ENCODE results near the gene TMEM25. TPM values are rescaled to one million over a fixed set of nuclear protein-coding genes. Genes with fewer than 3 reads are reported as not detected.
A peak's percentile ranks its signal among the peaks of the same experiment; 100 is the strongest.
"Not testable (repeated sequence)": the region's sequence is repeated elsewhere in the genome, so short reads cannot be mapped to it uniquely, and the experiment has no call there.

TMEM25 gene
- 29.6 and 36.1 TPM in 2 replicates for total RNA-seq

DNA sequence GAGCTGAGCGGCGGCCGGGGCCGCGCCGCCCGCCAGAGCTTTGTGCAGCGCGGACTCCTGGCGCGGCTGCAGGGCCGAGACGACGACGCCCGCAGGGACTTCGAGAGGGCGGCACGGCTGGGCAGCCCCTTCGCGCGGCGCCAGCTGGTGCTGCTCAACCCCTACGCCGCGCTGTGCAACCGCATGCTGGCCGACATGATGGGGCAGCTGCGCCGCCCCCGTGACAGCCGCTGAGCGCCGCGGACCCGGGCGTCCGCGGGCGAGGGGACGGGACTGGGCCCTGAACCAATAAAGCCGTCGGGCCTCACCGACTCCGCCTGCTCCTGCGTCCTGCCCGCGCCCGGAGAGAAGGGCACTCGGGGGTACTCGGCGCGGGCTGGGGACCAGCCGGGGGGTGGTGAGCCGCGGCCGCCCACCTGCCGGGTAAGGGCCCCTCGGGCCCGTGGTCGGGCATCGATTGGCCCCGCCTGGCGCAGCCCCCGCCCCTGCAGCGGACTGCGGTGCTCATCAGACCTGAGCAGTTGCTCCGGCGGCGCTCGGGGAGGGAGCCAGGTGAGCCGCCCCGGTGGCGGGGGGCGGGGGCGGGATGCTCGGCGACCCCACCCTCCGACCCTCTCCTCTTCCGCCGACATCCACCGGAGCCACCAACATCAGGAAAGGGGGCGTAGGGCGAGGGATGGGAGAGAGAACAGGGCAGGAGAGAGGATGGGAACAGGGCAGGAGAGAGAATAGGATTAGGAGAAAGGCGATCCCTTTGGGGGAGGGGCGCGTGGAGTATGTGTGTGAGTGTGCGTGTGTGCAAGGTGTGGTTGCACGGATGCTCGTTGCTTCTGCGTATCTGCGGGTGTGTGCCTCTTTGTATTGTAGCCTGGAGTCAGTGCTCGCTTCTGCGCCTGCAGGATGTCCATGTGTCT lies at the start of gene TMEM25:
Gene TMEM25 (plus strand): TSS at position 510 of the 914 bp plus-strand sequence. CDS start 610 bp downstream, outside the sequence.
- DNase-seq: peak; percentile 67

DNA sequence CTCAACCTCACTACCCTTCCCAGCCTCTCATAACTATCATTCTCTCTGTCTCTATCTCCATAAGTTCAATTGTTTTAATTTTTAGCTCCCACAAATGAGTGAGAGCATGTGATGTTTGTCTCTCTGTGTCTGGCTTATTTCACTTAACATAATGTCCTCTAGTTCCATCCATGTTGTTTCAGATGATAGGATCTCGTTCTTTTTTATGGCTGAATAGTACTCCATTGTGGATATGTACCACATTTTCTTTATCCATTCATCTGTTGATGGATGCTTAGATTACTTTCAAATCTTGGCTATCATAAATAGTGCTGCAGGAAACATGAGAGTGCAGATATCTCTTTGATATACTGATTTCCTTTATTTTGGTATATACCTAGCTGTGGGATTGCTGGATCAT lies 49.8 kb upstream of the TMEM25 start:
- not testable (repeated sequence) for DNase-seq

GRCh38 chr11:118484405-118484804 lies 46.6 kb upstream of the TMEM25 start:
- no peak for DNase-seq

DNA sequence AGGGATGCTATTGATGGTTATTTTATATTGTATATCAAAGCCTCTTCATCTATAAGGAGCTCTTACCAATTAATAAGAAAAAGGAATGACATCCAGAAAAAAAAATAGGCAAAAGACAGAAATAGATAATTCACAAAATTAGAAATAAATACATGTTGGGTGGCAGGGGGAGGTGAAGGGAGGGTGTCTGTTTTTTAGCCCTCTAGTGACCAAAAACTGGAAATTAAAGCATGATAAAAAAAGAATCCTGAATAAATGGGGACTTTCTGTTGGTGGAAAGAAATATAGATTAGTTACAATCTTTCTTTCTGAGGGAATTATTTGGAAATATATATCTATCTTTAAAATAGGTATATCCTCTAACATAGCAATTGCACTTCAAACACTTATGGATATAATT lies 45.7 kb upstream of the TMEM25 start:
- no peak for DNase-seq

DNA sequence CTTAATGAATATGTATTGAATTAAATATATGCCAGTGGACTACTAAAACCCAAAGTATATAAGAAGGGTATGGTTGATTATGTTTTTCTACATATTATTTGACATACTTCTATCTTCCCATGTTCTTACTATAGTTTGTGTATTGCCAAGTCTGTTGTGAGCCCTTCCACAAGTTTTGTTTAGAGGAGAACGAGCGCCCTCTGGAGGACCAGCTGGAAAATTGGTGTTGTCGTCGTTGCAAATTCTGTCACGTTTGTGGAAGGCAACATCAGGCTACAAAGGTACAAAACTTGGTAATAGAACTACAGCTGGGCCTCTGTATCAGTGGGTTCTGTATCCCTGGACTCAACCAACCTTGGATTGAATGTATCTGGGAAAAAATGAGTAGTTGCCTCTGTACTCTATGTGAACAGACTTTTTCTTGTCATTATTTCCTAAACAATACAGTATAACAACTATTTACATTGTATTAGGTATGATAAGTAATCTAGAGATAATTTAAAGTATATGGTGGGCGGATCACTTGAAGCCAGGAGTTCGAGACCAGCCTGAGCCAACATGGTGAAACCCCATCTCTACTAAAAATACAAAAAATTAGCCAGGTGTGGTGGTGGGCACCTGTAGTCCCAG lies 42.4 kb upstream of the TMEM25 start:
- peak; percentile 91 for DNase-seq

GRCh38 chr11:118491041-118491440 lies 40.0 kb upstream of the TMEM25 start:
- DNase-seq: no peak

- DNase-seq: peak; percentile 40
Observed at GRCh38 chr11:118497831-118498230, 33.2 kb upstream of the TMEM25 start.

DNA sequence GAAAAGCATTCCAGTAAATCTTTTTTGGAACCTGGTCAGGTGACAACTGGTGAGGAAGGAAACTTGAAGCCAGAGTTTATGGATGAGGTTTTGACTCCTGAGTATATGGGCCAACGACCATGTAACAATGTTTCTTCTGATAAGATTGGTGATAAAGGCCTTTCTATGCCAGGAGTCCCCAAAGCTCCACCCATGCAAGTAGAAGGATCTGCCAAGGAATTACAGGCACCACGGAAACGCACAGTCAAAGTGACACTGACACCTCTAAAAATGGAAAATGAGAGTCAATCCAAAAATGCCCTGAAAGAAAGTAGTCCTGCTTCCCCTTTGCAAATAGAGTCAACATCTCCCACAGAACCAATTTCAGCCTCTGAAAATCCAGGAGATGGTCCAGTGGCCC lies 27.8 kb upstream of the TMEM25 start:
- no peak for DNase-seq

- no peak for DNase-seq
Observed at GRCh38 chr11:118511601-118512000, 19.4 kb upstream of the TMEM25 start.

DNA sequence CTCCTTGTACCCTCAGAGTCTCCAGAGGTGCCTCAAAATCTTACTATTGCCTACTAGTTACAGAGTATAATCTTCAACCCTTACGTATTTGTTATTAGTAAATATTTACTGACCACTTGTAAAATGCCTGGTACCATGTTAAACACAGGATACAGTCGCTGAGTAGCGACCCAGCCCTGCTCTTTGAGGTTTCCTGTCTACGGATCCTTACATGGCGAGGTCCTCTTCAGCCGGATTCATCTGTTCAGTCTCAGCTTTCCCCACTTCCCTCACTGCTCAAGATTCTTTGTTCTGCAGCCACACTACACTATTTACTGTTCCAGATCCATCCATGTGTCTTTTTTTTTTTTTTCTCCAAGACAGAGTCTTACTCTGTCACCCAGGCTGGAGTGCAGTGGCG lies 16.9 kb upstream of the TMEM25 start:
- peak; percentile 38 for DNase-seq

DNA sequence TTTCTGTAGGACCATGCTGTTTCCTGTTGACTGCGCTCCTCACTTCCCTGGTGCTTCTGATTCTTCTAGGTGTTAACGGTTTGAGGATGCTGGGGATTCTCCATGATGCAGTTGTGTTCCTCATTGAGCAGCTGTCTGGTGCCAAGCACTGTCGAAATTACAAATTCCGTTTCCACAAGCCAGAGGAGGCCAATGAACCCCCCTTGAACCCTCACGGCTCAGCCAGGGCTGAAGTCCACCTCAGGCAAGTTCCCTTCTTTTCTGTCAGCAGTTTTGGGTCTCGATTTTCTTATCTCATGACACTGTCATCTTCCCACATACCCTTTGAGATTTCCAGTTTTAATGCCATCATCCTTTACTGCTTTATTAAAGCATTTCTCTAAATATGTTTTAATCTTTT lies 11.4 kb upstream of the TMEM25 start:
- DNase-seq: no peak

GRCh38 chr11:118521892-118522311 lies 9.1 kb upstream of the TMEM25 start:
- no peak for DNase-seq

DNA sequence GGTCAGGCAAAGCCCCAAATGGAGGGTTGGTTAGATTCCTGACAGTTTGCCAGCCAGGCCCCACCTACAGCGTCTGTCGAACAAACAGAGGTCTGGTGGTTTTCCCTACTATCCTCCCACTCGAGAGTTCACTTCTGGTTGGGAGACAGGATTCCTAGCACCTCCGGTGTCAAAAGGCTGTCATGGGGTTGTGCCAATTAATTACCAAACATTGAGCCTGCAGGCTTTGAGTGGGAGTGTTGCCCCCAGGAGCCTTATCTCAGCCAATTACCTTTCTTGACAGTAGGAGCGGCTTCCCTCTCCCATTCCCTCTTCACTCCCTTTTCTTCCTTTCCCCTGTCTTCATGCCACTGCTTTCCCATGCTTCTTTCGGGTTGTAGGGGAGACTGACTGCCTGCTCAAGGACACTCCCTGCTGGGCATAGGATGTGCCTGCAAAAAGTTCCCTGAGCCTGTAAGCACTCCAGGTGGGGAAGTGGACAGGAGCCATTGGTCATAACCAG lies 8.4 kb upstream of the TMEM25 start:
- DNase-seq: peak; percentile 64

DNA sequence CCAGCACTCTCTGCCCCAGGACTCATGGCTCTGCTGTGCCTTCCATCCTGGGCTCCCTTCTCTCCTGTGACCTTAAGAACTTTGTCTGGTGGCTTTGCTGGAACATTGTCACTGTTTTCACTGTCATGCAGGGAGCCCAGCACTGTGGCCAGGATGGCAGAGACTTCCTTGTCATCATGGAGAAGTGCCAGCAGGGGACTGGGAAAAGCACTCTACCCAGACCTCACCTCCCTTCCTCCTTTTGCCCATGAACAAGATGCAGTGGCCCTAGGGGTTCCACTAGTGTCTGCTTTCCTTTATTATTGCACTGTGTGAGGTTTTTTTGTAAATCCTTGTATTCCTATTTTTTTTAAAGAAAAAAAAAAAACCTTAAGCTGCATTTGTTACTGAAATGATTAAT lies 6.6 kb upstream of the TMEM25 start:
- no peak for DNase-seq

GRCh38 chr11:118524757-118525470 lies 6.1 kb upstream of the TMEM25 start:
- DNase-seq: no peak

DNA sequence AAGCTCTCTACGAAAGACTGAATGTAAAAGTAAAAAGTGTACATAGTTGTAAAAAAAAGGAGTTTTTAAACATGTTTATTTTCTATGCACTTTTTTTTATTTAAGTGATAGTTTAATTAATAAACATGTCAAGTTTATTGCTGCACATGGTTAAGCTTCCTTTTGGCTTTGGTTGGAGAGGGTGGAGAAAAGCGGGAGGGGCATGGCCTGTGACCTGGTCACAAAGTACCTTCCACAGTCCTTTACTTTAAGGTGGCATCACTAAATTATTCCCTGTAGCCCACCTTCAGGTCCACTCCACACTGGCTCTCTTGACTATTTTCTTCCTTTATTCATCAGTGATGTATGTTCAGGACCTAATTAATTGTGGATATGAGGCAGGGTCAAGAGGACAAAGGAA lies 4.3 kb upstream of the TMEM25 start:
- no peak for DNase-seq

GRCh38 chr11:118527109-118527508 lies 3.9 kb upstream of the TMEM25 start, which contains the start of gene TTC36:
TSS of gene TTC36 (plus strand) at chr11:118527474. CDS start at chr11:118527495, 21 bp downstream.
- DNase-seq: no peak

- no peak for DNase-seq
Observed at GRCh38 chr11:118528511-118528910, 2.5 kb upstream of the TMEM25 start.

DNA sequence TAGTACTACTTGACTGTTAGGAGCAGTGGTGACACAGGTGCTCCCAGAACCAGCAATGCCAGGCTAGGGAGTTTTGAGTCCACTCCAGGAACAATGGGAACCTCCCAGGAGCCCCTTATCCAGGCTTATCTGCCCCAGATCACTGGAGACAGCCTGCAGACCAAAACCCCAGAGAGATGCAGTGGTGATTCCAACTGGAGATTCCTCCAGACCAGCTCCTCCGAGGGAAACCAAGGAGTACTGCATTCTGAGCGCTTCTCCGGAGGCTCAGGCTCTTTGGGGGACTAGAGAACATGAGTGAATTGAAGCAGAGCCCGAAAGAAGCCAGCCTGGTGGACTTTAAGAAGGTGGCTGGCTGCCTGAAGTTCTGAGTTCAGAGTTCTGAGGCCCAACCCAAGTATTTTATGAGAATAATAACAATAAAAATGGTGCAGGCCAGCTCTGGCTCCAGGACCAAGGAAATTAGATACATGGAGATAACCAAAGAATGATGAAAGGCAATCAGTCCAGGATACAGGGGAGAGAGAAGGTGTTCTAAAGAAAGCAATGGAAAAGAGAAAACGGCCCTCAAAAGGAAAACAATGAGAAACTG lies 1.3 kb upstream of the TMEM25 start:
- no peak for DNase-seq

DNA sequence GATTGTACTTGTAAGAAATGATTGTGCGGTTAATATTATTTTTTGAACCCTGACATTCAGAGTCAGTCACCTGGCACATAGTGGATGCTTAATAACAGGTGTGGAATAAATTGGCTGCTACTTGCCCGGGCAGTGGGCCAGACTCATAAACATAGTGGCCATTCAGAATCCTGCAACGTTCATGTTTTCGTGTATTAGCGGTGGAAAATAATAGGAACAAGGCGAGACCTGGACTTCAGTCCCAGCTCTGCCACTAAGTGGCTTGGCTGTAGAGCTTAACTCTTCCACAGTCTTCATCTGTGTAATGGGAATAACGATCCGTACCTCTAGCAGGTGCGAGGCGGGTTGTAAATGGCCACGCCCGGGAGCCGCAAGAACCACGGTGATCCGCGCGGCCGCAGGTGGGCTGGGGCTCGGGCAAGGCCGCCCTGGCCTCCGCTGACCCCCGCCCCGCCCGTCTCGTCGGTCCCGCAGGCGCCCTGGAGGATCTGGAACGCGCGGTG lies 761 bp upstream of the TMEM25 start:
- peak; percentile 44 for DNase-seq

GRCh38 chr11:118531597-118532084 lies 649 bp downstream of the TMEM25 start:
- DNase-seq: no peak

DNA sequence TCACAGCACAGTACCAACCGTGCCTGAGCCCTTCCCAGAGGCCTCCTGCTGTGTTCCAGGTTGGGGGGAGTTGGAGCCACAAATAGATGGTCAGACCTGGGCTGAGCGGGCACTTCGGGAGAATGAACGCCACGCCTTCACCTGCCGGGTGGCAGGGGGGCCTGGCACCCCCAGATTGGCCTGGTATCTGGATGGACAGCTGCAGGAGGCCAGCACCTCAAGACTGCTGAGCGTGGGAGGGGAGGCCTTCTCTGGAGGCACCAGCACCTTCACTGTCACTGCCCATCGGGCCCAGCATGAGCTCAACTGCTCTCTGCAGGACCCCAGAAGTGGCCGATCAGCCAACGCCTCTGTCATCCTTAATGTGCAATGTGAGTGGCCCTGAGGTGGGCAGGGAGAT lies 1.1 kb downstream of the TMEM25 start:
- DNase-seq: no peak

Data from dermis blood vessel endothelial cell (primary cell).